AG10803 (cell line): ENCODE data around the gene POLD2.

Source experiments
- DNase-seq: peaks from one replicate; pipeline ENCODE4 v3.0.0; 2010; ENCODE audit warnings: low read depth
- H3K4me3 ChIP-seq: 2 replicates; pipeline ENCODE4 v1.5.1; 2011; ENCODE audit warnings: mild to moderate bottlenecking, low read length, control low read depth
- CTCF ChIP-seq: conservative IDR thresholded peaks from 2 replicates; pipeline ENCODE4 v1.5.1; 2011; ENCODE audit warnings: mild to moderate bottlenecking, low read length, control low read depth, inconsistent platforms

POLD2 gene

GRCh38 chr7:44109991-44110390, 13.4 kb downstream of the POLD2 start:
- no peak for DNase-seq
- H3K4me3 ChIP-seq, result no peak overlapping the region
- TF ChIP-seq CTCF, result no peak

GRCh38 chr7:44108768-44109750, 14.3 kb downstream of the POLD2 start:
- no peak for DNase-seq
- H3K4me3 ChIP-seq, result no peak overlapping the region
- no peak for TF ChIP-seq CTCF

GRCh38 chr7:44107961-44108767, 15.2 kb downstream of the POLD2 start:
- TF ChIP-seq CTCF, result no peak
- no peak for DNase-seq
- H3K4me3 ChIP-seq, result no peak overlapping the region

- H3K4me3 ChIP-seq, result peak overlapping the region; percentile 95
Measured at GRCh38 chr7:44107116-44107960, 16.0 kb downstream of the POLD2 start.

GRCh38 chr7:44106311-44107065, 16.9 kb downstream of the POLD2 start:
- TF ChIP-seq CTCF, result no peak
- DNase-seq, result no peak
- peak overlapping the region; percentile 95 for H3K4me3 ChIP-seq

More at GRCh38 chr7:44107116-44107960, 16.0 kb downstream of the POLD2 start:
- no peak for DNase-seq
- TF ChIP-seq CTCF, result no peak

GRCh38 chr7:44105832-44106231, 17.5 kb downstream of the POLD2 start:
- no peak for DNase-seq
- TF ChIP-seq CTCF, result no peak
- H3K4me3 ChIP-seq, result peak overlapping the region; percentile 95
